ENCODE results near the gene SLC39A11.

Gene SLC39A11

GRCh38 chr17:72870367-72870985 lies 222.0 kb downstream of the SLC39A11 start:
- DNase-seq (ENCODE audit: low read depth): no peak

- no peak for DNase-seq (ENCODE audit: low read depth)
Measured at GRCh38 chr17:72869630-72870029, 222.9 kb downstream of the SLC39A11 start.

GRCh38 chr17:72865954-72866353 lies 226.5 kb downstream of the SLC39A11 start:
- no peak for DNase-seq (ENCODE audit: low read depth)

- no peak for DNase-seq (ENCODE audit: low read depth)
Measured at GRCh38 chr17:72863526-72864211, 228.8 kb downstream of the SLC39A11 start.

- no peak for DNase-seq (ENCODE audit: low read depth)
Measured at GRCh38 chr17:72862276-72862999, 230.1 kb downstream of the SLC39A11 start.

GRCh38 chr17:72861811-72862210 lies 230.7 kb downstream of the SLC39A11 start:
- no peak for DNase-seq (ENCODE audit: low read depth)

GRCh38 chr17:72860778-72861177 lies 231.7 kb downstream of the SLC39A11 start:
- DNase-seq (ENCODE audit: low read depth): no peak

GRCh38 chr17:72858826-72859495 lies 233.5 kb downstream of the SLC39A11 start:
- no peak for DNase-seq (ENCODE audit: low read depth)

GRCh38 chr17:72853440-72854415 lies 238.8 kb downstream of the SLC39A11 start:
- DNase-seq (ENCODE audit: low read depth): no peak

GRCh38 chr17:72852277-72852938 lies 240.1 kb downstream of the SLC39A11 start:
- DNase-seq (ENCODE audit: low read depth): no peak

- DNase-seq (ENCODE audit: low read depth): peak; percentile 74
Measured at GRCh38 chr17:72850410-72851118, 241.9 kb downstream of the SLC39A11 start.

- DNase-seq (ENCODE audit: low read depth): no peak
Measured at GRCh38 chr17:72846399-72846798, 246.1 kb downstream of the SLC39A11 start.

GRCh38 chr17:72843591-72843990 lies 248.9 kb downstream of the SLC39A11 start:
- DNase-seq (ENCODE audit: low read depth): no peak

- DNase-seq (ENCODE audit: low read depth): no peak
Measured at GRCh38 chr17:72840019-72840418, 252.5 kb downstream of the SLC39A11 start.

- no peak for DNase-seq (ENCODE audit: low read depth)
Measured at GRCh38 chr17:72839131-72839725, 253.3 kb downstream of the SLC39A11 start.

- no peak for DNase-seq (ENCODE audit: low read depth)
Measured at GRCh38 chr17:72838581-72838980, 253.9 kb downstream of the SLC39A11 start.

GRCh38 chr17:72838068-72838467 lies 254.4 kb downstream of the SLC39A11 start:
- DNase-seq (ENCODE audit: low read depth): no peak

- DNase-seq (ENCODE audit: low read depth): no peak
Measured at GRCh38 chr17:72837335-72837734, 255.2 kb downstream of the SLC39A11 start.

GRCh38 chr17:72833128-72833765 lies 259.2 kb downstream of the SLC39A11 start:
- DNase-seq (ENCODE audit: low read depth): no peak
